ENCODE results near the gene ADGRD1.
"Not testable (repeated sequence)": the region's sequence is repeated elsewhere in the genome, so short reads cannot be mapped to it uniquely, and the experiment has no call there.

The ADGRD1 gene

GRCh38 chr12:131128966-131129619, 175.4 kb downstream of the ADGRD1 start:
- not testable (repeated sequence) for DNase-seq

GRCh38 chr12:131129839-131130238, 176.1 kb downstream of the ADGRD1 start:
- no peak for DNase-seq

- no peak for DNase-seq
Measured at GRCh38 chr12:131130311-131130911, 176.7 kb downstream of the ADGRD1 start.

GRCh38 chr12:131131077-131131807, 177.5 kb downstream of the ADGRD1 start:
- DNase-seq: no peak

GRCh38 chr12:131131808-131132117, 178.1 kb downstream of the ADGRD1 start:
- no peak for DNase-seq

- peak; percentile 70 for DNase-seq
Measured at GRCh38 chr12:131132118-131132892, 178.6 kb downstream of the ADGRD1 start.

GRCh38 chr12:131133015-131133905, 179.6 kb downstream of the ADGRD1 start:
- DNase-seq: no peak

- no peak for DNase-seq
Measured at GRCh38 chr12:131133994-131134393, 180.3 kb downstream of the ADGRD1 start.

GRCh38 chr12:131134523-131135310, 181.0 kb downstream of the ADGRD1 start:
- DNase-seq: no peak

GRCh38 chr12:131135311-131135785, 181.6 kb downstream of the ADGRD1 start:
- no peak for DNase-seq

GRCh38 chr12:131135786-131136538, 182.3 kb downstream of the ADGRD1 start:
- DNase-seq: no peak

- no peak for DNase-seq
Measured at GRCh38 chr12:131136539-131136872, 182.8 kb downstream of the ADGRD1 start.

GRCh38 chr12:131137009-131137835, 183.5 kb downstream of the ADGRD1 start:
- DNase-seq: no peak

GRCh38 chr12:131137836-131138637, 184.3 kb downstream of the ADGRD1 start:
- DNase-seq: no peak

GRCh38 chr12:131138638-131139362, 185.1 kb downstream of the ADGRD1 start:
- DNase-seq: no peak

GRCh38 chr12:131139363-131140068, 185.8 kb downstream of the ADGRD1 start:
- no peak for DNase-seq

- DNase-seq: no peak
Measured at GRCh38 chr12:131140069-131140435, 186.3 kb downstream of the ADGRD1 start.

GRCh38 chr12:131140697-131141096, 187.0 kb downstream of the ADGRD1 start:
- no peak for DNase-seq

All from fibroblast of skin of right quadriceps (primary cell).